NCI-H1092 treated with DMSO at 0.1 percent for 48 hours (cell line): Measurements from ENCODE around the gene GTF2I.
"Not testable (repeated sequence)": the region's sequence is repeated elsewhere in the genome, so short reads cannot be mapped to it uniquely, and the experiment has no call there.

Source experiments
- DNase-seq: peaks from one replicate; lab custom pipeline; 2025; lab: John Stamatoyannopoulos, UW

GTF2I gene

DNA sequence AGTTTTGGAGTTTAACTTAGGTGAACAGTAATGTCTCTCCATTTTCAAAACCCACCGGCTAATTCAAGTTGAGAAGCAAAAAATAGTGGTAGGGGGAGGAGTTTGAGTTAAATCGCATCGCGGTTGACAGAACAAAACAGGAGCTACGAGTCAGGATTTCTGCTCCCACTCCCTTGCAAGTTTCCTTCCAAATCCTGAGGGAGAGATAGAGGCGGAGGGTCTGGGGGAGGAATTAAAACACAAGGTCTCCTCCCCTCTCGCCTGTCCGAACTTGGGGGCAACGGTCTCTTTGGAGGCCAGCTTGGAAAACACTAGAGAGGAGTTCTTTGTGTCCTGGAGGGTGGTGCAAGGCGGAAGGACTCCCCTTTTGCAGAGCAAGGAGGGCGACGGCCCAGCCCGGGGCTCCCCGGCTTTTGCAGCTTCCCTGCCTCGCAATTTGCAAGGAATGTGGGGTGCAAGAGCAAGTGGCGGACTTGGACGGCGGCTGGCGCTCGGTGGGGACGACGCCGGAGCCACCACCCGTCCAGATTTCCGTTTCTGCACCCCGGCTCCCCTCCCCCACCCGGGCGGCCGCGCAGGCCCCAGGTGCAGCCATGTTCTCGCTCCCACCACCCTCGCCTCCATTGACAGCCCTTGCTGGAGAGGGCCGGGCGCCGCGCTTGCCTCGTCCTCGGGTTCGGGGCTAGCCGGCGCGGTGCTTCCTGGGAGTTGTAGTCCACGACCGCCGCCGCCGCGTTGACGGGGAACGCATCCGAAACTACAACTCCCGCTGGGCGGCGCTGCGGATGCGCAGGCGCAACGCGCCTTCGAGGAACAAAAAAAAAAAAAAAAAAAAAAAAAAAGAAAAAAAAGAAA, 454 bp upstream of the GTF2I start:
- DNase-seq = peak; percentile 99

DNA sequence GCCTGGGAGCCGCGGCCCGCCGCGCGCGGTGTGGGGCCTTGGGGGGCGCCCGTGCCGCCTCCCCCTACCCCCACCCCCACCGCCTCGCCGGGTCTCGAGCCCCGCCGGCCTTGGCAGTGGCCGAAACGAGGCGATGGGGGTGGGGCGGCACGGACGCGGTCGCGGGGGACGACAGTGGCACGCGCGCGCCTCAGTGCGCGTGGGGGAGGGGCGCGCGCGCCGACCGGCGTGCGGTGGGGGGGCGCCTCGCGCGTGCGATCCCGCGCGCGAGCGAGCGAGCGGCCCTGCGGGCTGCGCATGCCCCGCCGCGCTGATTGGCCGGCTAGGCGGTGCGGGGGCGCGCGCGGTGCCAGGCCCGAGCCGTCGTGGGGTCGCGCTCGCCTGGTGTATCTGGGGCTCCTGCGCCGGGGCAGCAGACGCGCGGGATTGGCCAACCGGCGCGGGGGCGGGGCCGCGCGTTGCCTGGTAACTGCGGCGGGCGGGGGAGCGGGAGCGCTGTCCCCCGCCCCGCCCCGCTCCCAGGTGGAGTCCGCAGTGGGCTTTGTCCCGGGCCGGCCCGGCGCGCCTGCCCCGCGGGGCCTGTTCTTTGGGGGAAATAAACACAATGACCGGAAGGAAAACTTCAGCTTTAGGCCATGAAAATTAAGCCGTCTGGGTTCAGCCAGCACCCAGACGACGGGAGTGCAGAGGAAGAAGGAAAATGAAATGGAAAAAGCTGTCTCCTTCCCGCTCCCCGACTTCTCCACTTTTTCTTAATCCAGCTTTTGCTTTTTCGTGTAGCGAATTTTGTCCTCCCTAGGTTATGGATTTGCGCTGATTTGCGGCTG, 873 bp downstream of the GTF2I start:
- peak; percentile 96 for DNase-seq

DNA sequence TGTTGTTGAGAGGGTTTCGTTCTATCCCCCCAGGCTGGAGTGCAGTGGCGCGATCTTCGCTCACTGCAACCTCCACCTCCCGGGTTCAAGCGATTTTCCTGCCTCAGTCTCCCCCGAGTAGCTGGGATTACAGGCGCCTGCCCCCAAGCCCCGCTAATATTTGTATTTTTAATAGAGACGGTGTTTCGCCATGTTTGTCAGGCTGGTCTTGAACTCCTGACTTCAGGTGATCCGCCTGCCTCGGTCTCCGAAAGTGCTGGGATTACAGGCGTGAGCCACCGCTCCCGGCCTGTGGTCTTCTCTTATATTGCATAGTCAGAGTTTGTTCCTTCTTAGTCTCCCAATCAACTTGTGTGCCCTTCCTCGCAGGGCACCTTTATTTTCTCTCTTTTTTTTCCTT, 2.7 kb downstream of the GTF2I start:
- DNase-seq = not testable (repeated sequence)

DNA sequence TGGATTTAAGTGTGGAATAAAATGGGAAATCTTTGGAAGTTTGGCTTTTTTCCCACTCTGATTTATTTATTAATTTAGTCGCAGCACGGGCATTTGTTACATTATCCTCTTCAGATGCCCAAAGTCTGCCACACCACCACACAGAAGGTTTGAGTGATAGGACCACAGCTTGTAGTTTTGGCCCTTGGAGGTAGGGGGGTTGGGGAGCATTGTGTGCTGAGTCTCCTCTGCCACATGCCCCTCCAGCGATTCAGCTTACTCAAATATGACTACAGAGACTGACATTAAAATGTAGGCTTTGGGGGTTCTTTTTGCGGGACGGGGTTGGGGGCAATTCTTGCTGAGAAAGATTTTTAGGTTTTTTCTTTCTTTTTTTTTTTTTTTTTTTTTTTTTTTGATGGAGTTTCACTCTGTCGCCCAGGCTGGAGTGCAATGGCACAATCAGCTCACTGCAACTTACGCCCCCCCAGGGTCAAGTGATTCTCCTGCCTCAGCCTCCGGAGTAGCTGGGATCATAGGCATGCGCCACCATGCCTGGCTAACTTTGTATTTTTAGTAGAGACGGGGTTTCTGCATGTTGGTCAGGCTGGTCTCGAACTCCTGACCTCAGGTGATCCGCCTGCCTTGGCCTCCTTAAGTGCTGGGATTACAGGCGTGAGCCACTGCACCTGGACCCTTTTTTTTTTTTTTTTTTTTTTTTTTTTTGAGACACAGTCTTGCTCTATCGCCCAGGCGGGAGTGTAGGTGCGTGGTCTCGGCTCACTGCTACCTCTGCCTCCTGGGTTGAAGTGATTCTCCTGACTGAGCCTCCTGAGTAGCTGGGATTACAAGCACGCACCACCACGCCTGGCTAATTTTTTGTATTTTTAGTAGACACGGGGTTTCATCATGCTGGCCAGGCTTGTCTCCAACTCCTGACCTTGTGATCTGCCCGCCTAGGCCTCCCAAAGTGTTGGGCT, 4.6 kb downstream of the GTF2I start:
- DNase-seq = not testable (repeated sequence)

DNA sequence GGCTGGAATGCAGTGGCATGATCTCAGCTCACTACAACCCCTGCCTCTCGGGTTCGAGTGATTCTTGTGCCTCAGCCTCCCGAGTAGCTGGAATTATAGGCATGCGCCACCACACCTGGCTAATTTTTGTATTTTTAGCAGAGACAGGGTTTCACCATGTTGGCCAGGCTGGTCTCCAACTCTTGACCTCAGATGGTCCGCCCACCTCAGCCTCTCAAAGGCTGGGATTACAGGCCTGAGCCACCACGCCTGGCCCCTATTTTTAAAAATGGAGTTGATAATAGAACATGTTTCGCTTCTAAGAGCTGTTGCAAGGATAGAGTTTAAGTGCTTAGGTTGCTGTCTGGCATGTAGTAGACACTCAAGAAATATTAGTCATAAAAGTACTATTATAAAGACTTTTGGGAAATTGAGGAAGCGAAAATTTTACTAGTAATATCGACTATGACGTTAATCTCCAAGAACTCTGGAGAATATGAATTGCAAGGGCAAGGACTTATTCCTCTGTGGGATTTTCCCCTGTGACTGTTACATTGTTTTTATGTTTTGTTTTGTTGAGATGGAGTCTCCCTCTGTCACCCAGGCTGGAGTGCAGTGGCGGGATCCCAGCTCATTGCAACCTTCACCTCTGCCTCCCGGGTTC, 7.9 kb downstream of the GTF2I start:
- DNase-seq = no peak

DNA sequence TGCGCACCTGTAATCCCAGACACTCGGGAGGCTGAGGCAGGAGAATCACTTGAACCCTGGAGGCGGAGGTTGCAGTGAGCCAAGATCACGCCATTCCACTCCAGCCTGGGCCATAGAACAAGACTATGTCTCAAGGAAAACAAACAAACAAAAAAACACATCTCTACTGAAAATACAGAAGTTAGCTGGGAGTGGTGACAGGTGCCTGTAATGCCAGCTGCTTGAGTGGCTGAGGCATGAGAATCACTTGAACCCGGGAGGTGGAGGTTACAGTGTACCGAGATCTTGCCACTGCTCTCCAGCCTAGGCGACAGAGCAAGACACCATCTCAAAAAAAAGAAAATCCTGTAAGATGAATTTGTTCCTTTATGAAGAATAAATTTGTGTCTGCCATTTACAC, 9.5 kb downstream of the GTF2I start:
- not testable (repeated sequence) for DNase-seq

DNA sequence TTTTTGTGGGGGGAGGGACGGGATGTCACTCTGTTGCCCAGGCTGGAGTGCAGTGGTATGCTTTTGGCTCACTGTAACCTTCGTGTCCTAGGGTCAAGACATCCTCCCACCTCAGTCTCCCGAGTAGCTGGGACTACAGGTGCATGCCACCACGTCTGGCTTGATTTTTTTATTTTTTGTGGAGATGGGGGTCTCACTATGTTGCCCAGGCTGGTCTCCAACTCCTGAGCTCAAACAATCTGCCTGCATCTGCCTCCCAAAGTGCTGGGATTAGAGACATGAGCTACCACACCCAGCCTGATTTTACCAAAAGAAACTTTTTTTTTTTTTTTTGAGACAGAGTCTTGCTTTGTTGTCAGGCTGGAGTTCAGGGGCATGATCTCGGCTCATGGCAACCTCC, 10.0 kb downstream of the GTF2I start:
- DNase-seq = not testable (repeated sequence)

DNA sequence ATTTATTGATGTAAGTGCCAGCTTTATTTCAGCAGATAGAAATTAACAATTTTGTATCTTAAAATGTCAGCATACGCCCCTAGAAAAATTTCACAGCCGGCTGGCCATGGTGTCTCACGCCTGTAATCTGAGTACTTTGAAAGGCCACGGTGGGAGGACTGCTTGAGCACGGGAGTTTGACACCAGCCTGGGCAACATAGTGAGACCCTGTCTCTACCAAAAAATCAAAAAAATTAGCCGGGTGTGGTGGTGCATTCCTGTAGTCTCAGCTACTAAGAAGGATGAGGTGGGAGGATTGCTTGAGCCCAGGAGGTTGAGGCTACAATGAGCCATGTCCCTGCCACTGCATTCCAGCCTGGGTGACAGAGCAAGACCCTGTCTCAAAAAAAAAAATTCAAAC, 14.1 kb downstream of the GTF2I start:
- DNase-seq = no peak

DNA sequence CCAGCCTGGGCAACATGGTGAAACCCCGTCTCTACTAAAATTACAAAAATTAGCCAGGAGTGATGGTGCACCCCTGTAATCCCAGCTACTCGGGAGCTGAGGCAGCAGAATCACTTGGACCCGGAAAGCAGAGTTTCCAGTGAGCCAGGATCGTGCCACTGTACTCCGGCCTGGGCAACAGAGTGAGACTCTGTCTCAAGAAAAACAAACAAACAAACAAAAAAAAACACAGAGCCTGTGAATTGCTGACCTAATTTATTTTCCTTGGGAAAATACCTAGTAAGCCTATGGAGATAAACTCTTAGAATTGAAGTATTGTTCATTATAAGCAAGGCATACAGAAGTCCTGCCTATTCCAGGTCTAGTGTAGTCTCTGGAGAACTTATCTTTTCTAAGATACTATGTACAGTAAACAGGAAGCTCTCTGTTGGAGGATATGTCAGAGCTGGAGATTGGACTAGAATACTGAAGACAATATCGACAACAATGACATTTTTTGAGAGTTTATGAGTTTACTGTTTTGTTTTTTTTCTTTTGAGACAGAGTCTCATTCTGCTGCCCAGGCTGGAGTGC, 14.9 kb downstream of the GTF2I start:
- DNase-seq = no peak

DNA sequence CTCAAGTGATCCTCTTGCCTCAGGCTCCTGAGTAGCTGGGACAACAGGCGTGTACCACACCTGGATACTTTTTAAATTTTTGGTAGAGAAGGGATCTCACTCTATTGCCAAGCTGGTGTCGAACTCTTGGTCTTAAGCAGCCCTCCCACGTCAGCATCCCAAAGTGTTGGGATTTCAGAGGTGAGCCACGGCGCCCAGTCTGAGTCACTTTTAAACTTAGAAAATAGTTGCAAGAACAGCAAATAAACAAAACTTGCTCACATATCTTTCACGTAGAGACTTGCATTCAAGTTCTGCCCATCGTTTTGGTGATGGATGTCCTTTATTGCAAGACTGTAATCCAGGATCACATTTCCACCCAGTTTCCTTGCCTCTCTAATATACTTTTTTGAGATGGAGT, 16.6 kb downstream of the GTF2I start:
- no peak for DNase-seq

DNA sequence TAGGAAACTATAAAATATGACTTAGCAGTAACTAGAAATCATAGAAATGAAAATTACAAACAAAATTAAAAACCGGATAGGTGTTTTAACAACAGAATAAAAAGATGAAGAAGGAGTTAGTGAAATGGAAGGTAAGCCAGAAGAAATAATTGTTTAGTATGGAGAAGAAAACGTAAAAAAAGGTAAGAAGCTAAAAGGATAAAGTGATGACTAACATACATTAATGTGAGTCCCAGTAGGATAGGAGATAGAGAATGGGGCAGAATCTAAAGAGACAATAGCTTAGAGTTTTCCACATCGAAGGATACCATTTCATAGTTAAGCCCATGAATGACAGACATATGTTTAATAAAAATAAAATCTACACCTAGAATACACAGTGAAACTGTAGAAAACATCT, 25.3 kb downstream of the GTF2I start:
- no peak for DNase-seq

DNA sequence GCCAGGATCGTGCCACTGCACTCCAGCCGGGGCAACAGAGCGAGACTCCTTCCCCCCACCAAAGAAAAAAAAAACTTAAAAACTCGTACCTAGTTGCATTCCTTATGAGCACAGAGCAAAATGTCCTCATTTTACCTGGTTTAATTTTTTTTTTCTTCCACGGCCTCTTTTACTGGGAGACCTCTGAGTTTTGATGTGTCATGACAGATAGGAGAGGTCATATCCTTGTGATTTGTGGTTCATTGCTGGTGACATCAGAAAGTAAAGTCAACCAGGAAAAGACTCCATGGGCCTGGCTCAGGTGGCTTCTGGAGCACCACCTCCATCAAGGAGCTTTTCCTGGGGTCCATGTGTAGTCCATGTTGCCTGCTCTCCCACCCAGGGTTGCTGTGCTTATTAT, 26.3 kb downstream of the GTF2I start:
- DNase-seq = no peak

DNA sequence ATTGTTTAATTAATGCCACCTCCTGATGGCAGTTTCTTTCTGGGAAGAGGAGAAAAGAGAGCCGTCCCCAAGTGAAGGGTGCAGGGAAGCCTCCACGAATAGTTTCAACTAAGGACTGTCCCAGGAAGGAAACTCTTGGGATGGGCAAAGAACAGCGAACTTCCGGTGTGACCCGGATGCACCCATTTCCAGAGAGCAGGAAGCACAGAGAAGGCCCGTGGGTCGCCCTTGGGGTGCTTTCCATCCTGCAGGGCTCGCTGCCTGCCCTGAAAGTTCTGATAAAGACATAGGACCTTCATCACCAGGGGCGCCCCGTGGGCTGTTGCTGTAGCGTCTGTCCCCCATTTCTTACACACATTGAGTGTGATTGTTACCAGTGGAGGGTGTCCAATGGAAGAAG, 27.0 kb downstream of the GTF2I start:
- no peak for DNase-seq

DNA sequence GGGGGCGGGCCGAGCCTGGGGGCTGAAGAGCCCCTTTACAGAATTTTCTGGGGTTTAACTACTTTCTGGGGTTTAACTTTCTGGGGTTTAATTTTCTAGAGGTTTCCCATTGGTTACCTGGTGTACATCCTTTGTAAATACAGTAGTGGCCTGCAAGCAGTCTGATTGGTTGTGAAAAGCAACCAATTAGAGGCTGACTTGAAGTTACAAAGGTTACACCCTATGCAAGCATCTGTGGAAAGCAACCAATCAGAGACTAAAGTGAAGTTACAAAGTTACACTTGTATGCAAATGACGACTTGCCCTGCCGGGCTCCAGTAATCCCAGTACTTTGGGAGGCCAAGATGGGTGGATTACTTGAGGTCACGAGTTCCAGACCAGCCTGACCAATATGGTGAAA, 27.4 kb downstream of the GTF2I start:
- DNase-seq = no peak

DNA sequence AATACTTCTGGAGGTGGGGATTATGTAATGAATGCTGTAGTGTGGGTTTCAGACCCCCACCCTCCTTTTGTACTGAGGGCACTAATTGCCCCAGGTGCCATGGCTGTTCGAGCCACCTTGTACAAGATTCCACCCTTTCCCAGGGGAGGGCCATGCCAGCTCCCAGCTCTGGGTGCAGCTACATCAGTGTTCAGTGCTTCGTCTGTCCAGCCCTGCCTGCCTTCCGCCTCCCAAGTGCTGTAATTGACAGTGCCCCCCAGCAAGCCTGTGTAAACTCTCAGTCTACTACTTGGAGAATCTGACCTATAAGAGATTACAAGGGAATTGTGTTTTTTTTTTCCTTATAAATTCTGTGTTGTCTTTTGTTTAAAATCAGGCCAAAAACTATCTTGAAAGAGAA, 33.0 kb downstream of the GTF2I start:
- DNase-seq = no peak

DNA sequence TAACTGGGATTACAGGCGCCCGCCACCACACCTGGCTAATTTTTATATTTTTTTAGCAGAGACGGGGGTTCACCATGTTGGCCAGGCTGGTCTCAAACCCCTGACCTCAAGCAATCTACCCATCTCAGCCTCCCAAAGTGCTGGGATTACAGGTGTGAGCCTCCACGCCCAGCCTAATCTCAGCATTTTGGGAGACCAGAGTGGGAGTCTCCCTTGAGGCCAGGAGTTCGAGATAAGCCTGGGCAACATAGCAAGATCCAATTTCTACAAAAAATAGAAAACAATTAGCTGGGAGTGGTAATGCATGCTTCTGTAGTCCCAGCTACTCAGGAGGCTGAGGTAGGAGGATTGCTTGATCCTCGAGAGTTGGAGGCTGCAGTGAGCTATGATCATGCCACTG, 46.9 kb downstream of the GTF2I start:
- DNase-seq = not testable (repeated sequence)

DNA sequence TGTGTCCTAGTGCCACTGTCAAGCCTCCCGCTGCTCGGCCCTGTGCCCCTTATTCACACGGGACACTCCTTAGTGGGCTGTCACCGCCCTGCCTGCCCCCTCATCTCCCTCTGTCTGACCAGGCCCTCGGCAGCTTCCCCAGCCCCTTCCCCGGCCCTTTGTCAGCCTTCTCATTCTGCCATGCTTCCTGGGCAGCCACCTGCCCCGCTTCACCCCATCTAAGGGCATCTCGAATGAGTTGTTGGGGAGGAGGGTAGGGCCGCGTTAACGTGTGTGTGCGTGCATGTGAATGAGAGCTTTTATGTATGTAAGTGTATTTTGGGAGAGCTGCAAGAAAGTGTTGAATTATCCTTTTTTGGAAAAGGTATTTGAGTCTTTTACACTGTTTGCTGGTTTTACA, 49.7 kb downstream of the GTF2I start:
- no peak for DNase-seq

DNA sequence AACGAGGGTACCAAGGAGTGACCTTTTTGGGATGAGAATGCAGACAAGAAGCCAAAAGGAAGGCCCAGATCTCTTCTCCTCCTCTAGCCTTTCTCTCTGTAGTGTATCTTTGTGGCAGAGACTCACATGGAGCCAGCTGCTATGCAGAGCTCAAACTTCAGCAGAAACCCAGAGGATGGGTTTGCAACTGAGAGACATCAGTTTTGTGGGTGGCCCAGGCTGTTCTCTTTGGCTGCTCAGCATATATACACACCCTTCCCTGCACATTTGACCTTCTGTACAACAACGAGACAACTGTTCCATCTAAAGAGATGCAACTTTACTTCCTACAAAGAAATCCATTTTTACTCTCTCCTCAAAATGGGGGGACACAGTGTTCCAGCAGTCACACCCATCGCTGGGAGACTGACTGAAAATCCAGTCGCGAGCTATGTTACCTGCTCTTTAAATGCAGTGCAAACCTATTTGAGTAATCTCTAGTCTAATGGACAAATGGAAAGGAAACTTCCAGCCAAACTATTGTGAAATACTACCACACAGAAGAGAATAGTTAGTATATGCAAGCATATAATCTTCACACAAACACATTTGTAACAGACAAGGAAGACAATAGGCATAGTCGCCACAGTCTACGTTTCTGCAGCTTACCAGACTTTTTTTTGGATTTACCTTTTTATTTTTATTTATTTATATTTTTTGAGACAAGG, 51.2 kb downstream of the GTF2I start:
- DNase-seq = no peak

DNA sequence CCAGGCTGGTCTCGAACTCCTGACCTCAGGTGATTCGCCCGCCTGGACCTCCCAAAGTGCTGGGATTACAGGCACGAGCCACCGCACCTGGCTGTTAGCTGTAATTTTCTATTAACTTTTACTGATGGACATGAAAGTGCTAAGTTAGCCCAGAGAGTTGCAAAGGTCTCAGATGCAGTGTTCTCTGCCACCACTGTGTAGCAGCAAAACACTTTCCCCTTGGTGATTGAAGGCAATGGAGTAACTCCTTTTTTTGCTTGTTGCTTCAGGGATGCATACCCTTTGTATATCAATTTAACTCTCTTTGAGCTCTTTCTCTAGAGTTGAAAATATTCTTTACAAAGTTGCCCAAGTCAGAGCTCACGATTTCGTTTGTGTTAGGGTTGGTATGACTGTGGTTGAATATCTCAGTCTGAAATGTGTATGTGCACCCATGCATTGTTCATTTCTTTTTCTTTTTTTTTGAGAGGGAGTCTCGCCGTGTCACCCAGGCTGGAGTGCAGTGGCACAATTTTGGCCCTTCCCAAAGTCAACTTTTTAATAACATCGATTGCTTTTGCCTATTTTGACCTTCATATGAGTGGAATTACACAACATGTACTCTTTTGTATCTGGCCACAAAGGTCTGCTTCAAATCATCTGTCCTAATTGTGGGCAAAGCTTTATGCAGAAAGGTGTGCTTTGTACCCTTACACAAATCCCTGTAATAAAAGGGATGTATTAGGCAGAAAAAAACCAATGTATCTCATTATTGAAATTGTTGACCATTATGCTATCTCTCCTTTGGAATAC, 52.6 kb downstream of the GTF2I start:
- no peak for DNase-seq

DNA sequence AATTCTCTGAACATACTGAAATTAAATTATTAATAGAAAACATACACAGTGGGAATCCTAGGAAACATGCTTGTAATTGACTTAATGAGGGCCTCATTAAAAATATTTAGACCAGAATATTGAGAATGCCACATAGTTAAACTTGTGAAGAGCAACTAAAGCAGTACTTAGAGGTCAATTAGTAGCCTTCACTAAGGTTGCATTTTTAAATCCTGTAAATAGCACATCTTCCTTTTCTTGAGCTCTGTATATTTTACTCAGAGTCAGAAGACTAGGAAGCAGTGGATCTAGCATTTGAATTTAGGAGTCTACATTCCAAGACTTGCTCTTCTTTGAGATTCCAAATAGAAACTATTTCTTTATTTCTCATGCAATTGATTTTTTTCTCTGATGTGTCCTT, 56.0 kb downstream of the GTF2I start:
- DNase-seq = no peak
